ENCODE data around the gene CYB5R4.

GRCh38 chr6:83854001-83854501, 5.4 kb upstream of the CYB5R4 start:
- TF ChIP-seq CTCF (IDR thresholded peaks at IDR 0.05) (no peak), POLR2A (IDR thresholded peaks at IDR 0.05) (no peak)

Data from right lobe of liver (tissue), 4 donors.